ENCODE measurements around the gene SOHLH2.
A peak's percentile ranks its signal among the peaks of the same experiment; 100 is the strongest.

SOHLH2 gene

GRCh38 chr13:36157480-36157879 lies 56.9 kb downstream of the SOHLH2 start:
- Histone ChIP-seq H3K27ac (ENCODE audit: low read length) (no peak overlapping the region), H3K9me3 (ENCODE audit: control insufficient read depth in 2 of 2, low read length in 2 of 2) (no peaks in the 10 kb centered on the region), H3K4me3 (ENCODE audit: low read length in 2 of 2) (no peak overlapping the region), H3K36me3 (ENCODE audit: control insufficient read depth in 2 of 2, insufficient read depth in 2 of 2, low read length in 2 of 2) (no peaks in the 10 kb centered on the region), H3K9ac (ENCODE audit: low read length in 2 of 2) (no peak overlapping the region), H3K4me1 (ENCODE audit: control insufficient read depth, insufficient read depth, low read length) (peaks cover 5% of the 10 kb centered on the region), H3K27me3 (ENCODE audit: control insufficient read depth in 1 of 2, insufficient read depth in 2 of 2, low read length in 2 of 2) (peaks cover 0 to 2% of the 10 kb centered on the region in 2 donors)

- H3K27ac ChIP-seq (ENCODE audit: low read length) = no peak overlapping the region
These were observed 59.6 kb downstream of the SOHLH2 start for GRCh38 chr13:36154567-36155291.

DNA sequence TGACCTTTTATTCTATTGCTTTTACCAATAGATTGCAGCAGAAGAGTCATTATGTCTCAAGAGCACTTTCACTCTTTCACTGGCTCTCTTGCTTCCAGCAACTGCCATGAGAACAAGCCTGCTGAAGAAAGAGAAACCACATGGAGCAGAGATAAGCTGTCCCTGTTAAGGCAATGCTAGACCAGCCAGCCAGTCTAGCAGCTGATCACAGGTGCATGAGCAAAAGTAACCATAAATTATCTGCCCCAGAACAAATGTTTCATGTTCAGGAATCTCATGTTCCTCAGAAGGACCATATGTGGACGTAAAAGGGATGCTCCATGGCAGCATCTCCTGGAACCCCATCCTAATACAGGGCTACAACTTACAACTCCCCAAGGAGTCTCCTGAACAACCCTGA lies 62.8 kb downstream of the SOHLH2 start:
- Histone ChIP-seq H3K9ac (ENCODE audit: low read length in 2 of 2) (no peak overlapping the region), H3K27me3 (ENCODE audit: control insufficient read depth in 1 of 2, insufficient read depth in 2 of 2, low read length in 2 of 2) (no peaks in the 10 kb centered on the region), H3K9me3 (ENCODE audit: control insufficient read depth in 2 of 2, low read length in 2 of 2) (no peaks in the 10 kb centered on the region), H3K4me3 (ENCODE audit: low read length in 2 of 2) (no peak overlapping the region), H3K36me3 (ENCODE audit: control insufficient read depth in 2 of 2, insufficient read depth in 2 of 2, low read length in 2 of 2) (no peaks in the 10 kb centered on the region), H3K4me1 (ENCODE audit: control insufficient read depth, insufficient read depth, low read length) (peaks cover 5% of the 10 kb centered on the region), H3K27ac (ENCODE audit: low read length) (no peak overlapping the region)

More at GRCh38 chr13:36154567-36155291, 59.6 kb downstream of the SOHLH2 start:
- H3K36me3 ChIP-seq (ENCODE audit: control insufficient read depth in 2 of 2, insufficient read depth in 2 of 2, low read length in 2 of 2) = no peaks in the 10 kb centered on the region
- H3K9ac ChIP-seq (ENCODE audit: low read length in 2 of 2) = no peak overlapping the region
- H3K27me3 ChIP-seq (ENCODE audit: control insufficient read depth in 1 of 2, insufficient read depth in 2 of 2, low read length in 2 of 2) = peaks cover 0 to 2% of the 10 kb centered on the region in 2 donors
- no peaks in the 10 kb centered on the region for H3K9me3 ChIP-seq (ENCODE audit: control insufficient read depth in 2 of 2, low read length in 2 of 2)
- H3K4me1 ChIP-seq (ENCODE audit: control insufficient read depth, insufficient read depth, low read length) = peaks cover 5% of the 10 kb centered on the region
- H3K4me3 ChIP-seq (ENCODE audit: low read length in 2 of 2) = peak overlapping the region; percentile 31 to 73

GRCh38 chr13:36148446-36148845 lies 65.9 kb downstream of the SOHLH2 start:
- Histone ChIP-seq H3K4me3 (ENCODE audit: low read length in 2 of 2) (no peak overlapping the region), H3K36me3 (ENCODE audit: control insufficient read depth in 2 of 2, insufficient read depth in 2 of 2, low read length in 2 of 2) (no peaks in the 10 kb centered on the region), H3K9me3 (ENCODE audit: control insufficient read depth in 2 of 2, low read length in 2 of 2) (no peaks in the 10 kb centered on the region), H3K27ac (ENCODE audit: low read length) (no peak overlapping the region), H3K4me1 (ENCODE audit: control insufficient read depth, insufficient read depth, low read length) (no peaks in the 10 kb centered on the region), H3K9ac (ENCODE audit: low read length in 2 of 2) (no peak overlapping the region), H3K27me3 (ENCODE audit: control insufficient read depth in 1 of 2, insufficient read depth in 2 of 2, low read length in 2 of 2) (no peaks in the 10 kb centered on the region)

- no peak overlapping the region for H3K9ac ChIP-seq (ENCODE audit: low read length in 2 of 2)
- H3K27ac ChIP-seq (ENCODE audit: low read length) = no peak overlapping the region
- no peak overlapping the region for H3K4me3 ChIP-seq (ENCODE audit: low read length in 2 of 2)
- no peaks in the 10 kb centered on the region for H3K36me3 ChIP-seq (ENCODE audit: control insufficient read depth in 2 of 2, insufficient read depth in 2 of 2, low read length in 2 of 2)
- H3K9me3 ChIP-seq (ENCODE audit: control insufficient read depth in 2 of 2, low read length in 2 of 2) = no peaks in the 10 kb centered on the region
- H3K27me3 ChIP-seq (ENCODE audit: control insufficient read depth in 1 of 2, insufficient read depth in 2 of 2, low read length in 2 of 2) = no peaks in the 10 kb centered on the region
- H3K4me1 ChIP-seq (ENCODE audit: control insufficient read depth, insufficient read depth, low read length) = no peaks in the 10 kb centered on the region
These were observed 67.0 kb downstream of the SOHLH2 start for GRCh38 chr13:36147330-36147729.

GRCh38 chr13:36146511-36147269 lies 67.7 kb downstream of the SOHLH2 start:
- Histone ChIP-seq H3K27me3 (ENCODE audit: control insufficient read depth in 1 of 2, insufficient read depth in 2 of 2, low read length in 2 of 2) (no peaks in the 10 kb centered on the region), H3K4me3 (ENCODE audit: low read length in 2 of 2) (no peak overlapping the region), H3K36me3 (ENCODE audit: control insufficient read depth in 2 of 2, insufficient read depth in 2 of 2, low read length in 2 of 2) (no peaks in the 10 kb centered on the region)

GRCh38 chr13:36143738-36144137 lies 70.6 kb downstream of the SOHLH2 start:
- H3K9ac ChIP-seq (ENCODE audit: low read length in 2 of 2) = no peak overlapping the region
- H3K4me3 ChIP-seq (ENCODE audit: low read length in 2 of 2) = no peak overlapping the region
- H3K27ac ChIP-seq (ENCODE audit: low read length) = no peak overlapping the region
- no peaks in the 10 kb centered on the region for H3K27me3 ChIP-seq (ENCODE audit: control insufficient read depth in 1 of 2, insufficient read depth in 2 of 2, low read length in 2 of 2)
- no peaks in the 10 kb centered on the region for H3K9me3 ChIP-seq (ENCODE audit: control insufficient read depth in 2 of 2, low read length in 2 of 2)
- no peaks in the 10 kb centered on the region for H3K36me3 ChIP-seq (ENCODE audit: control insufficient read depth in 2 of 2, insufficient read depth in 2 of 2, low read length in 2 of 2)
- no peaks in the 10 kb centered on the region for H3K4me1 ChIP-seq (ENCODE audit: control insufficient read depth, insufficient read depth, low read length)

More at GRCh38 chr13:36146511-36147269, 67.7 kb downstream of the SOHLH2 start:
- Histone ChIP-seq H3K9ac (ENCODE audit: low read length in 2 of 2) (no peak overlapping the region), H3K27ac (ENCODE audit: low read length) (no peak overlapping the region), H3K4me1 (ENCODE audit: control insufficient read depth, insufficient read depth, low read length) (no peaks in the 10 kb centered on the region), H3K9me3 (ENCODE audit: control insufficient read depth in 2 of 2, low read length in 2 of 2) (no peaks in the 10 kb centered on the region)

GRCh38 chr13:36142735-36143134 lies 71.6 kb downstream of the SOHLH2 start:
- no peaks in the 10 kb centered on the region for H3K36me3 ChIP-seq (ENCODE audit: control insufficient read depth in 2 of 2, insufficient read depth in 2 of 2, low read length in 2 of 2)
- H3K4me1 ChIP-seq (ENCODE audit: control insufficient read depth, insufficient read depth, low read length) = no peaks in the 10 kb centered on the region

GRCh38 chr13:36135876-36136275 lies 78.5 kb downstream of the SOHLH2 start:
- H3K4me1 ChIP-seq (ENCODE audit: control insufficient read depth, insufficient read depth, low read length) = peaks cover 5% of the 10 kb centered on the region
- no peaks in the 10 kb centered on the region for H3K36me3 ChIP-seq (ENCODE audit: control insufficient read depth in 2 of 2, insufficient read depth in 2 of 2, low read length in 2 of 2)
- no peaks in the 10 kb centered on the region for H3K9me3 ChIP-seq (ENCODE audit: control insufficient read depth in 2 of 2, low read length in 2 of 2)
- no peak overlapping the region for H3K4me3 ChIP-seq (ENCODE audit: low read length in 2 of 2)
- H3K27ac ChIP-seq (ENCODE audit: low read length) = no peak overlapping the region
- H3K27me3 ChIP-seq (ENCODE audit: control insufficient read depth in 1 of 2, insufficient read depth in 2 of 2, low read length in 2 of 2) = no peaks in the 10 kb centered on the region
- no peak overlapping the region for H3K9ac ChIP-seq (ENCODE audit: low read length in 2 of 2)

More at GRCh38 chr13:36142735-36143134, 71.6 kb downstream of the SOHLH2 start:
- H3K4me3 ChIP-seq (ENCODE audit: low read length in 2 of 2) = no peak overlapping the region
- H3K27ac ChIP-seq (ENCODE audit: low read length) = no peak overlapping the region
- H3K9me3 ChIP-seq (ENCODE audit: control insufficient read depth in 2 of 2, low read length in 2 of 2) = no peaks in the 10 kb centered on the region
- no peak overlapping the region for H3K9ac ChIP-seq (ENCODE audit: low read length in 2 of 2)
- H3K27me3 ChIP-seq (ENCODE audit: control insufficient read depth in 1 of 2, insufficient read depth in 2 of 2, low read length in 2 of 2) = no peaks in the 10 kb centered on the region

- H3K36me3 ChIP-seq (ENCODE audit: control insufficient read depth in 2 of 2, insufficient read depth in 2 of 2, low read length in 2 of 2) = no peaks in the 10 kb centered on the region
- H3K9ac ChIP-seq (ENCODE audit: low read length in 2 of 2) = no peak overlapping the region
- H3K27ac ChIP-seq (ENCODE audit: low read length) = no peak overlapping the region
- H3K27me3 ChIP-seq (ENCODE audit: control insufficient read depth in 1 of 2, insufficient read depth in 2 of 2, low read length in 2 of 2) = no peaks in the 10 kb centered on the region
- peaks cover 5% of the 10 kb centered on the region for H3K4me1 ChIP-seq (ENCODE audit: control insufficient read depth, insufficient read depth, low read length)
- no peak overlapping the region for H3K4me3 ChIP-seq (ENCODE audit: low read length in 2 of 2)
- no peaks in the 10 kb centered on the region for H3K9me3 ChIP-seq (ENCODE audit: control insufficient read depth in 2 of 2, low read length in 2 of 2)
These were observed 79.7 kb downstream of the SOHLH2 start for GRCh38 chr13:36134632-36135031.
